Measurements from ENCODE around the gene STK11IP. TPM values are rescaled to one million over a fixed set of nuclear protein-coding genes. Genes with fewer than 3 reads are reported as not detected.

STK11IP gene
- polyA plus RNA-seq (2013, experiment 1 of 2; ENCODE audit: insufficient read length) = 17.7 TPM
- 15.0 TPM for polyA plus RNA-seq (2013, experiment 2 of 2; ENCODE audit: insufficient read length)

DNA sequence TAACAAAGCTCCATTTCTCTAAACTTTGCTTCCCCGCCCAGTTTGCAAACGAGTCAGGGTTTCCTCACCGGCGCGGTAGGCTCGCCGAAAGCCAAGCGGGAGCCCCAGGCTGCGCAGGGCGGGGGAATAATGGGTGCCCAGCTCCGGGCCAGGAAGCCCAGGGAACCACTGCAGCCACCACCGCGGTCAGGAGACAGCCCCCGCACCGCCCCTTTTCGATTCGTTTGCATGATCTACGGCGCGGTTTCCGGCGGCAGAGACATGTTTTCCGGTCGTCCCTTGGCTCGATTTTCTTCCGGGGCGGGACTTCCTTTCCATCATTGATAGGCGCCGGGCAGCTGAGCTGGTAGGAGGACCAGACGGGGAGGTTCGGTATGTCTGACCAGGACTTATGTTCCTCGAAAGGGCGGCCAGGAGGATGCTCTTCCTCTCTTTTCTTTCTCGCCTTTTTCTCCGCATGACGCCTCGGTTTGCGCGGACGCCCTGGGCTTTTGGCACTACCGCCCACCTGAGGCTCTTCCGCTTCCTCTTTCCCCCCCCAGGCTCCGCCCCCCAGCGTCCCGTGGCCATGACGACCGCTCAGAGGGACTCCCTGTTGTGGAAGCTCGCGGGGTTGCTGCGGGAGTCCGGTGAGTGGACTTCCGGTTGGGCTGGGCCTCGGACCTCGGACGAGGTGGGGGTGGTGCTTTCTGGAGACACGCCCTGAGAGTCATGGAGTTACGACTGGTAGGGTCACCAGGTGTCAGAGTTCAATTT lies at the start of gene STK11IP:
STK11IP (plus strand) TSS at position 306 of the 756 bp plus-strand sequence; CDS start at position 569, 263 bp downstream.
- DNase-seq = peak; percentile 97

- DNase-seq = no peak
Measured at GRCh38 chr2:219548990-219549389, 48.7 kb upstream of the STK11IP start.

GRCh38 chr2:219549619-219550018 lies 48.0 kb upstream of the STK11IP start:
- DNase-seq = no peak

DNA sequence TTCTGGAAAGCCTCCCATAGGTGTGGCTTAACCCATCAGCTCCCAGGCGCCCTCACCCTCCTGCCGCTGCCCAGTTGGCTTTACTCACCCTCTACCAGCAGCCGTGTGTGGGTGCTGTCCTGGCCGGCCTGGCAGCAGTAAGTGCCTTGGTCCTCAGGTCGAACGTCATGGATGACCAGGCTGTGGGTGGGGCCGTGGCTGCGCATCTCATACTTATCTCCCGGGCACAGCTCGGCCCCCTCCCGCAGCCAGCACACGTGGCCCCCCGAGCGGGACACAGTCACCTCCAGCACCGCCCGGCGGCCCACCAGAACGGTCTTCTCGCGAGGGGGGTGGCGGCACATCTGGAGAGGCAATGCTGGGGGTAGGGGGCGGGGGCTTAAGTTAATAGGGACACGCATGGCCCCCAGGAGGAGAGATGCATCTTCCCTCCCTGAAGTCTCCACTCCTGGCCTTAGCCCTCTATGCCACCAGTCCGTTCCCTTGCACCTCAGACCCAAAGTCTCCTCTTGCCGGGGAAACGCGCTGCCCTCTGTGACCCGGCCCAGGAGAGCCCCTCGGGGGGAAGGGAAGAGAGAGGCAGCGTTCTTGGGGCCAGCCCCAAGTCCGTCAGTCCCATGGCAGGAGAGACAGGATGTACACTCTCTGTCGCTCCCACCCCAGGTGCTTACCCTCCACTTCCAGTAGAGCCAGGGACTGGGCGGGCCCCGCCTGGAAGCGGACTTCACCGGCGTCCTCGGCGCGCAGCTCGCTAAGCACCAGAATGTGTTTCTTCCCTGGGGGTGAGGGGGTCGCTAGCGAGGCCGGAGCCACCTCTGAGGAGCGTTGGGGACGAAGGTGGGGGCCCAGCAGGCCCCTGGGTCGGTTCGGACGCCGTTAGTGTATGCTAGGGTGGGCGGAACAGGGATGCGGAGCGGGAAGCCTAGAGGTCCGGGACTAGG lies 45.9 kb upstream of the STK11IP start:
- no peak for DNase-seq

GRCh38 chr2:219552382-219553167 lies 45.1 kb upstream of the STK11IP start:
- DNase-seq = peak; percentile 80

DNA sequence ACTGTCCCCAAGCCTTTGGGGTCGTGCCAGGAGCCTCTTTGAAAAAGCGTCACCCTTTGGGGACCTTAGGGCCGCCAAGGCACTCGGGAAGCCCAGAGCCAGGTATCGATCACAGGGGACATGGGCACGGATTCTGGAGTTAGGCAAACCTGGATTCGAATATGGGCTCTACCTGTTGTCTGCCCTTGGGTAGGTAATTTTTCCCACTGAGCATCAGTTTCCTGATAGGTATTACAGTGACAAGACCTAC lies 44.6 kb upstream of the STK11IP start:
- DNase-seq = no peak

GRCh38 chr2:219553463-219553963 lies 44.1 kb upstream of the STK11IP start:
- DNase-seq = no peak

DNA sequence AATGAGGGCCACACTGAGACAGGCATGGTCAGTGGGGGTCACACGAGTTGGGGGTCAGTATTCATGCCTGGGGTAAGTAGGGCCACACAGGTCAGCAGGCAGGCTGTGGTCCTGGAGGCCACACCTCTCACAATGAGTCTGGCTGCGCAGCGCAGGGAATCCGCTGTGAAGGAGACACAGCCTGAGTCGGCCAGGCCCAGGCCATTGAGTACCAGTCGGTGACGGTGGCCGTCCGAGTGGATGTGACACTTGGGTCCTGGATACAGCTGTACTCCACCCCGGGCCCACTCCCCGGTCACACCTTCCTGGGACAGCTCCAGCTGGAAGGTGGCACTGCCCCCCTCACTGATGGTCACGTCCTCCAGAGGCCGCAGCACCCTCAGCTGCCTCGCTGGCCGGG lies 43.3 kb upstream of the STK11IP start:
- DNase-seq = no peak

DNA sequence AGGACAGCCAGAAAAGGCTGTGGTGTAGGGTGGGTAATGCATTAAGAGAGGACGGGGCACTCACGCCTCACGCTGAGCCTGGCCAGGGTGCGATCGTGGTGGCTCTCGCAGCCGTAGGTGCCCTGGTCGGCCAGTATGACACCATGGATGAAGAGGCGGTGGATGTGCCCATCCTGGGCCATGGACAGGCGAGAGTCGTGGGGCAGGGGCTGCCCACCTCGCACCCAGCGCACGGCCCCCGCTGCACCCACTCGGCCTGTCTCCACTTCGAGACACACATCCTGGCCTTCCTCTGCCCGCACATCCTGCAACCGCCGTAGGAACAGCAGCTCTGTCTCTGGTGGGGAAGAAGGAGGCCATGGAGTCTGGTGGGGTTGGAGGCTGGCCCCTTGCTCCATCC lies 41.7 kb upstream of the STK11IP start:
- DNase-seq = no peak

DNA sequence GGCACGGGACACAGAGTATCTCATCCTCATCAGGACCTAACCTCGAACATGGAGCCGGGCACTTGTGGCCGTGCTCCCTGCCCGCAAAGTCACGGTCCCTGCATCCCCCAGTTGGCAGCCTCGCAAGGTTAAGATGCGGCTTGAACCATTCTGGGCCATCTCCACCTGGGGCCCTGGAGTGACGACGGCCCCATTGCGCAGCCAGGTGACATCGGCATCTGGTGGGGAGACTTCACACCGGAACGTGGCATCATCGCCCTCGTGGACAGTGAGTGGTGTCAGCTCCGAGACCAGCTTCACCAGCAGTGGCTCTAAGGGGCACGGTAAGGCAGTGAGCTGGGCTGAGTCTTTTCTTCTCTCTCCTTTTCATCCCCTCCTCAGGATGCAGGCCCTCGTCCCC lies 41.2 kb upstream of the STK11IP start:
- DNase-seq = no peak

GRCh38 chr2:219557320-219557719 lies 40.3 kb upstream of the STK11IP start:
- DNase-seq = no peak

GRCh38 chr2:219557791-219558785 lies 39.6 kb upstream of the STK11IP start:
- DNase-seq = no peak

GRCh38 chr2:219559156-219559915 lies 38.3 kb upstream of the STK11IP start:
- peak; percentile 37 for DNase-seq

- DNase-seq = no peak
Measured at GRCh38 chr2:219560037-219560892, 37.4 kb upstream of the STK11IP start.

DNA sequence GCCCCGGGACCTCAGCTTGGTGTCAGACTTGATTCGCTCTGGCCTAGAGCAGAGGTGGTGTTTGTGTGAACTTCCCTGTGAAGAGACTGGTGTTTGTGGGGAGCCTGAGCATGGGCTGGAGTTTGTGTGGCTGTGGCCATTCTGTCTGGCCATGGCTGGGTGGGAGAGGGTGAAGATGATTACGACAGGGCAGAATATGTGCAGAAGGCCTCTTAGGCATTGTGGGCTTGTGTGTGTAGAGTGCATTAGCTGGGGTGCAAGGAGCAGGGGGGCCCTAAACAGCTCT lies 36.8 kb upstream of the STK11IP start:
- DNase-seq = no peak

GRCh38 chr2:219561179-219562048 lies 36.2 kb upstream of the STK11IP start:
- no peak for DNase-seq

DNA sequence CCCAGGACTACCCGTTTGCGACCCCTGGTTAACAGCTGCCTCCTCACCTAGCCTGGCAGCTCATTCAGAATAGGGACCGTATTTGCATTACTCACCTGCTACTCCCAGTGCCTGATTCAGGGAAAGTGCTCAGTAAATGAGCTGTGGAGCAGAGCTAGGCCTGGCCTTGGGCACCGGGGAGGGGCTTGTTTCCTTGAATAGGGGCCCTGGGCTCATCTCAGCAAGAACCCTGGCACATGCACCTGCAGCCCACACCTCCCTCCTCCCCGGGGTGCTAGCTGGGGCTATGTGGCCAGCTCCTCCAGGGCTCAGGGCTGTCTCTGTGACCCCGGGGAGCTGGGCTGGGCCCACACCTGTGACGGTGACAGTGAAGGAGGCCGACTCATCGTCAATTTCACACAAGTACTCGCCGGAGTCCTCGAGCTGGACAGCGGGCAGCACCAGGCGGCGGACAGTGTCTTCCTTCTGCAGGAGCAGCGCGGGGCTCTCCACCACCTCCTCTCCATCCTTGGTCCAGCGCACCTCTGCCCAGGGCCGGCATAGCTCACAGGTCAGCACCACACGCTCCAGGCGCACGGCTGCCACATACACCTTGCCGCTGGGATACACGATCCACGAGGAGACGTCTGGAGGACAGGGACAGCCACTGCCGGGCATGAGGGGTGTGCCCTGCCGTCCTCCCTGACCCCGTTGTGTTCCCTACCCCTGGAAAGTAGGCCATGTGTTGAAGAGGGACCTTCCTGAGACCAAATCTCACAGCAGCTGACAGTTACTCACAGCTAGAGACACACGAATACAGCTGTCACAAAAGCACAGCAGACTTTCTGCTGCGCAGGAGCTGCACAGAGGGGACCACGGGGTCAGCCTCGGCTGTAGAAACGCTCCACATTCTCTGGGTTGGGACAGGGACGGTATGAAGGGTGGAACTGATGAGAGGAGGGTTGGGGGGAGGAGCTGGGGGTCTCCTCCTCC lies 35.3 kb upstream of the STK11IP start:
- no peak for DNase-seq
